HEK293 (cell line): ENCODE data around the gene THBS1.

Experiments used
- CTCF ChIA-PET: fragments of 350-600 bp; formaldehyde crosslinking; extraction: SDS; loops from one replicate; lab custom pipeline; 2021; ENCODE audit warnings: antibody characterized with exemption; lab: Yijun Ruan, JAX
- POLR2A ChIA-PET: fragments of 300-600 bp; formaldehyde crosslinking; extraction: SDS; loops from one replicate; lab custom pipeline; 2020; ENCODE audit warnings: antibody characterized with exemption, inconsistent platforms; lab: Yijun Ruan, JAX
- H3K27ac ChIP-seq: fragments of 200-500 bp; sonication (Bioruptor generic); 2 replicates; pipeline ENCODE4 v1.5.1; 2014; ENCODE audit warnings: low read depth, low read length, control low read depth, inconsistent platforms; ENCODE audit errors: extremely low read depth
- H3K36me3 ChIP-seq, 2 experiments: fragments of 200-500 bp in 1 of 2; sonication (Bioruptor generic) in 1 of 2; 1 replicate in 1 of 2; 2 replicates in 1 of 2; pipeline ENCODE4 v1.5.1; 2014 to 2017; ENCODE audit warnings: inconsistent platforms in 2 of 2, low read length in 2 of 2; ENCODE audit not compliant: control insufficient read depth in 2 of 2, insufficient read depth in 1 of 2
- H3K4me1 ChIP-seq: fragments of 200-500 bp; sonication (Bioruptor generic); 2 replicates; pipeline ENCODE4 v1.5.1; 2014; ENCODE audit warnings: mild to moderate bottlenecking, low read length, inconsistent platforms; ENCODE audit not compliant: control insufficient read depth, insufficient read depth
- H3K4me3 ChIP-seq: 2 replicates; pipeline ENCODE4 v1.5.1; 2011; ENCODE audit warnings: low read depth, mild to moderate bottlenecking, control low read depth, low read length, moderate library complexity
- H3K9me3 ChIP-seq: fragments of 200-500 bp; sonication (Bioruptor generic); 2 replicates; pipeline ENCODE4 v1.5.1; 2014; ENCODE audit warnings: low read depth, low read length, inconsistent platforms; ENCODE audit not compliant: control insufficient read depth, insufficient read depth
- ATF2 ChIP-seq: fragments of 450-650 bp; formaldehyde crosslinking; IDR thresholded peaks from 2 replicates; pipeline ENCODE4 v1.5.1; 2016; ENCODE audit warnings: missing biosample characterization, missing genetic modification characterization, low read depth
- BCL11B ChIP-seq: fragments of 450-650 bp; formaldehyde crosslinking; IDR thresholded peaks from 2 replicates; pipeline ENCODE4 v1.5.1; 2016; ENCODE audit warnings: low read depth, missing biosample characterization, missing genetic modification characterization
- HIC1 ChIP-seq: fragments of 450-650 bp; formaldehyde crosslinking; IDR thresholded peaks from 2 replicates; pipeline ENCODE4 v1.5.1; 2016; ENCODE audit warnings: missing biosample characterization, missing genetic modification characterization
- INSM2 ChIP-seq: fragments of 450-650 bp; formaldehyde crosslinking; IDR thresholded peaks from 2 replicates; pipeline ENCODE4 v1.5.1; 2016; ENCODE audit warnings: missing biosample characterization, missing genetic modification characterization
- PRDM2 ChIP-seq: fragments of 450-650 bp; formaldehyde crosslinking; IDR thresholded peaks from 2 replicates; pipeline ENCODE4 v1.5.1; 2016; ENCODE audit warnings: missing biosample characterization, missing genetic modification characterization, borderline replicate concordance
- SCRT2 ChIP-seq: fragments of 450-650 bp; formaldehyde crosslinking; IDR thresholded peaks from 2 replicates; pipeline ENCODE4 v1.5.1; 2016; ENCODE audit warnings: missing biosample characterization, missing genetic modification characterization
- ZFP3 ChIP-seq: fragments of 450-650 bp; formaldehyde crosslinking; IDR thresholded peaks from 2 replicates; pipeline ENCODE4 v1.5.1; 2016; ENCODE audit warnings: low read depth, missing biosample characterization, missing genetic modification characterization
- ZFP69B ChIP-seq: fragments of 450-650 bp; formaldehyde crosslinking; IDR thresholded peaks from 2 replicates; pipeline ENCODE4 v1.5.1; 2016; ENCODE audit warnings: missing biosample characterization, missing genetic modification characterization
- ZNF138 ChIP-seq: fragments of 450-650 bp; formaldehyde crosslinking; IDR thresholded peaks from 2 replicates; pipeline ENCODE4 v1.5.1; 2016; ENCODE audit warnings: missing biosample characterization, missing genetic modification characterization, borderline replicate concordance
- ZNF248 ChIP-seq: fragments of 450-650 bp; formaldehyde crosslinking; IDR thresholded peaks from 2 replicates; pipeline ENCODE4 v1.5.1; 2017; ENCODE audit warnings: missing biosample characterization, missing genetic modification characterization
- ZNF529 ChIP-seq: fragments of 450-650 bp; formaldehyde crosslinking; IDR thresholded peaks from 2 replicates; pipeline ENCODE4 v1.5.1; 2017; ENCODE audit warnings: missing genetic modification characterization, missing biosample characterization; ENCODE audit not compliant: insufficient replicate concordance
- ZNF530 ChIP-seq: fragments of 450-650 bp; formaldehyde crosslinking; IDR thresholded peaks from 2 replicates; pipeline ENCODE4 v1.5.1; 2016; ENCODE audit warnings: low read depth, missing biosample characterization, missing genetic modification characterization
- ZNF555 ChIP-seq: fragments of 450-650 bp; formaldehyde crosslinking; conservative IDR thresholded peaks from 2 replicates; pipeline ENCODE4 v1.5.1; 2017; ENCODE audit warnings: missing biosample characterization, mild to moderate bottlenecking, missing genetic modification characterization, inconsistent platforms
- ZNF561 ChIP-seq: fragments of 450-650 bp; IDR thresholded peaks from 2 replicates; pipeline ENCODE4 v1.5.1; 2018; ENCODE audit warnings: missing biosample characterization, missing genetic modification characterization, borderline replicate concordance
- ZNF571 ChIP-seq: fragments of 450-650 bp; formaldehyde crosslinking; IDR thresholded peaks from 2 replicates; pipeline ENCODE4 v1.5.0; 2017; ENCODE audit warnings: missing biosample characterization, missing genetic modification characterization
- ZNF626 ChIP-seq: fragments of 450-650 bp; sonication (Bioruptor Pico); formaldehyde crosslinking; IDR thresholded peaks from 2 replicates; pipeline ENCODE4 v1.5.1; 2018; ENCODE audit warnings: missing biosample characterization, missing genetic modification characterization, inconsistent platforms
- ZSCAN23 ChIP-seq: fragments of 450-650 bp; formaldehyde crosslinking; IDR thresholded peaks from 2 replicates; pipeline ENCODE4 v1.5.1; 2016; ENCODE audit warnings: missing biosample characterization, missing genetic modification characterization
- ZSCAN30 ChIP-seq: fragments of 450-650 bp; IDR thresholded peaks from 2 replicates; pipeline ENCODE4 v1.5.1; 2018; ENCODE audit warnings: missing biosample characterization, mild to moderate bottlenecking, missing genetic modification characterization, moderate library complexity
- TF ChIP-seq, protein P1 (sequence below): fragments of 450-650 bp; formaldehyde crosslinking; IDR thresholded peaks from 2 replicates; pipeline ENCODE4 v1.5.1; 2016; ENCODE audit warnings: missing biosample characterization, missing genetic modification characterization

Gene THBS1

DNA sequence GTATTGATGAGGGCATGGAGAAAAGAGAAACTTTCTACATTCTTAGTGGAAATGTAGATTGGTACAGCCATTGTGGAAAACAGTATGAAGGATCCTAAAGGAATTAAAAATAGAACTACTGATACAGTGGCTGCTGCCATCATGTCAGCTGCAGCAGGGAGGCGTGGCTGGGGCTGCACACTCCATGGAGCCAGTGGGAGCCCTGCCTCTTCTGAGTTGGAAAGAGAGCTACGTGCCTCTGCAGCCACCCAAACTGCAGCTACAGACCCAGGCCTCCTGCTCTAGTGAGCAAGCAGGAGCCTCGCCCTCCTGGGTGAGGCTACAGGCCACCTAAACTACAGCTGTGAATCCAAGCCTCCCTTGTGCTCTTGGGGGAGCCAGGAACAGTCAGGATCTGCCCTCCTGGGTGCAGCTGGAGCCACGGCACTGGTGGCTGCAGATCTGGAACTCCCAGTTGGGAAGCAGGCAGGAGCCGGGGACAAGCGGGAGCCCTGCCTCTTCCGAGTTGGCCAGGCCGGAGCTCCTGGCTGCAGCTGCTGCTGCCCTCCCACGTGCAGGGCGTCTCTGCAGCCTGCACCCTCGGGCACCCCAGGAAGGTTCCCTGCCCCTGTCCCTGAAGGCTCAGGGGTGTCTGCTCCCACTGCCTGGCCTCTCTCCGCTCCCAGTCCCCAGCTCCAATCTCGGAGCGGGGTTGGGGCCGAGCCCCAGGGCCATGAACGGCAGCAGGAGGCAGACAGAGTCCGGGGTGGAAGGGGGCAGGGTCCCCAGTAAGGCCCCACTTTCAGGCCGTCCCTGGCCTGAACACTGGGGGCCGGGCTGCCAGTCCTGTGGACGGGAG, 64.5 kb downstream of the THBS1 start:
- Histone ChIP-seq H3K9me3 (no peaks in the 10 kb centered on the region), H3K36me3 (no peaks in the 10 kb centered on the region), H3K27ac (no peak overlapping the region), H3K4me1 (no peaks in the 10 kb centered on the region), H3K4me3 (no peak overlapping the region)
- ChIA-PET POLR2A (no interaction called here), CTCF (interaction anchor here (0.6 kb wide), 1 partner anchor 38 kb away, joined by 3 read pairs; no protein-coding TSS in a partner anchor)
- no peak for TF ChIP-seq ZNF555
- no peak for TF ChIP-seq BCL11B (tag by site-specific recombination)
- no peak for TF ChIP-seq ZFP3 (tag by site-specific recombination)
- no peak for TF ChIP-seq ZNF530
- TF ChIP-seq PRDM2 (tag by site-specific recombination): no peak
- no peak for TF ChIP-seq HIC1 (tag by site-specific recombination)
- no peak for TF ChIP-seq ZFP69B
- TF ChIP-seq SCRT2 (tag by site-specific recombination): no peak
- TF ChIP-seq ZNF138 (tag by site-specific recombination): no peak
- no peak for TF ChIP-seq ZNF626 (tag by site-specific recombination)
- TF ChIP-seq ZSCAN30 (tag by site-specific recombination): no peak
- no peak for TF ChIP-seq ZNF561 (tag by site-specific recombination)
- no peak for TF ChIP-seq ZNF571 (tag by site-specific recombination)

- CTCF ChIA-PET: no interaction called here
- Histone ChIP-seq H3K9me3 (no peaks in the 10 kb centered on the region), H3K4me3 (no peak overlapping the region), H3K36me3 (no peaks in the 10 kb centered on the region), H3K4me1 (no peaks in the 10 kb centered on the region), H3K27ac (no peak overlapping the region)
- POLR2A ChIA-PET: no interaction called here
- TF ChIP-seq ATF2 (no peak), ZNF529 (tag by site-specific recombination) (no peak), ZSCAN23 (tag by site-specific recombination) (no peak), INSM2 (tag by site-specific recombination) (no peak), ZNF561 (tag by site-specific recombination) (no peak), ZNF248 (tag by site-specific recombination) (no peak)
- TF ChIP-seq, protein P1, sequence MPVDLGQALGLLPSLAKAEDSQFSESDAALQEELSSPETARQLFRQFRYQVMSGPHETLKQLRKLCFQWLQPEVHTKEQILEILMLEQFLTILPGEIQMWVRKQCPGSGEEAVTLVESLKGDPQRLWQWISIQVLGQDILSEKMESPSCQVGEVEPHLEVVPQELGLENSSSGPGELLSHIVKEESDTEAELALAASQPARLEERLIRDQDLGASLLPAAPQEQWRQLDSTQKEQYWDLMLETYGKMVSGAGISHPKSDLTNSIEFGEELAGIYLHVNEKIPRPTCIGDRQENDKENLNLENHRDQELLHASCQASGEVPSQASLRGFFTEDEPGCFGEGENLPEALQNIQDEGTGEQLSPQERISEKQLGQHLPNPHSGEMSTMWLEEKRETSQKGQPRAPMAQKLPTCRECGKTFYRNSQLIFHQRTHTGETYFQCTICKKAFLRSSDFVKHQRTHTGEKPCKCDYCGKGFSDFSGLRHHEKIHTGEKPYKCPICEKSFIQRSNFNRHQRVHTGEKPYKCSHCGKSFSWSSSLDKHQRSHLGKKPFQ (tag by site-specific recombination): no peak
These were observed 65.0 kb downstream of the THBS1 start for GRCh38 chr15:39645976-39646257.
